SW 1271 (cell line): ENCODE results near the gene FBXL15.
"Not testable (repeated sequence)": the region's sequence is repeated elsewhere in the genome, so short reads cannot be mapped to it uniquely, and the experiment has no call there.

Source experiments
- DNase-seq, 2 experiments: peaks; one replicate each; lab custom pipeline; 2025; lab: John Stamatoyannopoulos, UW

The FBXL15 gene

GRCh38 chr10:102429468-102429867, 8.8 kb downstream of the FBXL15 start:
- DNase-seq: no peak

DNA sequence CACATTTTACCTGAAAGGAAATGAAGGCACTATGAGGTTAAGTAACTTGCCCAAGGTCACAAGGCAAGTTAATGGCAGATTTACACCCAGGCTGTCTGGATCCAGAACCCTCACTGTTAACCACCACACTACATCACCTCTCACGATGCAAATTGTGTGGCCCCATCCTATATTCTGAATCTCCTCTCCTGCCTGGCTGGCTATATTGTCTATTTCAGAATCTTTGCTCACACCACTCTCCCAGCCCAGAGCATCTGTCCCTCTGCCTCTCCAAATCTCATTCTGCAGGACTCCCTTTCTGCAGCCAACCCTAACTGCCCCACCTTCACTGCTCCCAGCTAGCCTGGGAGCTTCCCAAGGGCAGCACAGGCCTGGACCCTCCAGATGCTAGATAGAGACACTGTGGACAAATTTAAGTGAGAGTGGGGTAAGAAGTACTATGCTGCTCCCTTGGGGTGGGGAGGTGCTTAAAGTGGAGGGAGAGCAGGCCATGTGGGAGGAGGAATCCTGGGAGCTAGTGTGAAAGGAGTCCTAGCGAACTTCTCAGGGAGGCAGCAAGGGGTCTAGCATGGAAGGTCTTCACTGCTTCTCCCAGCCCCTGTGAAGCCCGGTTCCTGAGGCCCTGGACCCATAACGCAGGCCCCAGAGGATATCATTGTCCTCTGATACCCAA, 11.0 kb downstream of the FBXL15 start:
- DNase-seq: peak in 1 of 2 experiments; percentile 31

DNA sequence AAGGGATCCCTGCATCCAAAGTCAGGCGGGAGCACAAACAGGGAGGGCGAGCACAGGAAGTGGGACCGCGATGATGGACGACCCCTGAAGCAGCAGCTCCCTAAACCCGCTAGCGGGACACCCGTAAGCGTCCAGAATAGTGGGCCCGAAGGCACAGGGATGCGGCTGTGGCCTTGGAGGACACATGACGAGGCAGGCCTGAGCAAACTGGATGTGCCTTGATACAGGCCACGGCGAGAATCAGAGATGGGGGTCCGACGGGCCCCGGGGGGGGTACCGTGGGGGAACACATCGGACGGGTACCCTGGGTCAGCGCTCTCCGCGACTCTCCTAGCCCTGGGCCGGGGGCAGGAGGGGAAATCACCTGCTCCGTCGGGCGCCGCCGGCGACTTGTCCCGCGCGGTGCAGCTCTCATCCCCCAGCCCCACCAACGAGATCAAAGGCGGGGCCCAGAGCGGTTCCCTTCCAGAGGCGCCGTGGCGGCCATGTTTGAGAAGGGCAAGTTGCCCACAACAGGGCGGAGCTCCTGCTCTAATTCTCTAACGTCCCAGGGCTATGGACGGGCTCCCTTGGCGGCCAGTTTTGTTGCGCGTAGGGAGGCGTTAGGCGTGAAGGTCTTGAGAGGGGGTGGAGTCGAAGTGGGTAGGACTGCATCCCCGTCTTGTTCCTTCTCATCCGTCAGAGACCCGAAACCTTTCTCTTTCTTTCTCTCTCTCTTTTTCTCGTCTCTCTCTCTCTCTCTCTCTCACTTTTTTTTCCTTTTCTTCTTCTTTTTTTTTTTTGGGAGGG, 11.7 kb downstream of the FBXL15 start, which contains the start of gene CUEDC2:
Gene CUEDC2 (minus strand): TSS at position 413 of the 789 bp plus-strand sequence. CDS start 7,386 bp downstream, outside the sequence.
- DNase-seq: peak; percentile 87 to 94

- DNase-seq: no peak
Observed at GRCh38 chr10:102433619-102434046, 13.0 kb downstream of the FBXL15 start.

- no peak for DNase-seq
Observed at GRCh38 chr10:102434394-102435132, 13.9 kb downstream of the FBXL15 start.

DNA sequence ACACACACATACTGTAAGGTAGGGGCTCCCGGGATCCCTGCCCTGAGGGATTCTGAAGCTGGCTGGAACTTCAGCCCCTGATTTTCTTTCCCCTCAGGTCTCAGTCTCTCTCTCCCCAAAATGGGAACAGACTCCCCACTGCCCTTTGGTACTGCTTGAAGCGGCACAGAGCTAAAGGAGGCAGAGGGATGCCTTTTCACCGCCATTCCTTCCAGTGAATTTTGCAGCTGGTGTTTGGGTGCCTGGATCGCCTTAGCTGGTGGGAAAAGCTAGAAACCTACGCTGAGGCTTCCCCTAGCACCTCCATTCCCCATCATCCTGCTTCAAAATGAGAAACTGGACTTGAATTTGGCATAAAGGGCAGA, 14.5 kb downstream of the FBXL15 start:
- no peak for DNase-seq

- DNase-seq: no peak
Observed at GRCh38 chr10:102435529-102436233, 15.0 kb downstream of the FBXL15 start.

- no peak for DNase-seq
Observed at GRCh38 chr10:102436312-102436711, 15.7 kb downstream of the FBXL15 start.

DNA sequence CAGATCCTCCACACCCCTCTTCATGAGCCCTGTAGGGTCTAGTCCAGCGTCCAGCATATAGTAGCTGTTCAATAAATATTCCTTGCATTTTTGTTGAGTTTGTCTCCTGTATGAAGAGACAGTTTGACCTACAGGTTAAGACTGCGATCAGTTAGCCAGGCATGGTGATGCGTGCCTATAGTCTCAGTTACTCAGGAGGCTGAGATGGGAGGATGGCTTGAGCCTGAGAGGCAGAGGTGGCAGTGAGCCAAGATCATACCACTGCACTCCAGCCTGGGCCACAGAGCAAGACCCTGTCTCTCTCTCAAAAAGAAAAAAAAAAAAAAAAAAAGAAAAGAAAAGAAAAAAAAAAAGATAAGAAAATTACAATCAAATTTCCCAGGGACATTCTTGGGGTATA, 16.9 kb downstream of the FBXL15 start:
- no peak for DNase-seq

- no peak for DNase-seq
Observed at GRCh38 chr10:102438374-102438773, 17.7 kb downstream of the FBXL15 start.

GRCh38 chr10:102444851-102445250, 24.2 kb downstream of the FBXL15 start:
- no peak for DNase-seq

- peak; percentile 32 to 67 for DNase-seq
Observed at GRCh38 chr10:102449321-102450123, 28.9 kb downstream of the FBXL15 start.

DNA sequence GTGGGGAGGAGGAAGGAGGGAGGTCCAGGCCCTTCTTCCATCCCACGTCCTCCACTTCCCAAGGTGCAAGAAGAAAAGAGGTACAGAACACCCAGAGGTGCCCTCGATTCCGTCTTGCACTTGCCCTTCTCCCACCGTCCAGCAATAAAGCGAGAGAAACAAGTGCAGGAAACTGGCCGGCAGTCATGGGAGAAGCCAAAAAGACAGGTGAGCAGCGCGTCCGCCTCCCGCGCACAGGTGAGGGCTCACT, 29.4 kb downstream of the FBXL15 start:
- DNase-seq: no peak

GRCh38 chr10:102450374-102451104, 29.9 kb downstream of the FBXL15 start:
- DNase-seq: peak; percentile 17 to 52

DNA sequence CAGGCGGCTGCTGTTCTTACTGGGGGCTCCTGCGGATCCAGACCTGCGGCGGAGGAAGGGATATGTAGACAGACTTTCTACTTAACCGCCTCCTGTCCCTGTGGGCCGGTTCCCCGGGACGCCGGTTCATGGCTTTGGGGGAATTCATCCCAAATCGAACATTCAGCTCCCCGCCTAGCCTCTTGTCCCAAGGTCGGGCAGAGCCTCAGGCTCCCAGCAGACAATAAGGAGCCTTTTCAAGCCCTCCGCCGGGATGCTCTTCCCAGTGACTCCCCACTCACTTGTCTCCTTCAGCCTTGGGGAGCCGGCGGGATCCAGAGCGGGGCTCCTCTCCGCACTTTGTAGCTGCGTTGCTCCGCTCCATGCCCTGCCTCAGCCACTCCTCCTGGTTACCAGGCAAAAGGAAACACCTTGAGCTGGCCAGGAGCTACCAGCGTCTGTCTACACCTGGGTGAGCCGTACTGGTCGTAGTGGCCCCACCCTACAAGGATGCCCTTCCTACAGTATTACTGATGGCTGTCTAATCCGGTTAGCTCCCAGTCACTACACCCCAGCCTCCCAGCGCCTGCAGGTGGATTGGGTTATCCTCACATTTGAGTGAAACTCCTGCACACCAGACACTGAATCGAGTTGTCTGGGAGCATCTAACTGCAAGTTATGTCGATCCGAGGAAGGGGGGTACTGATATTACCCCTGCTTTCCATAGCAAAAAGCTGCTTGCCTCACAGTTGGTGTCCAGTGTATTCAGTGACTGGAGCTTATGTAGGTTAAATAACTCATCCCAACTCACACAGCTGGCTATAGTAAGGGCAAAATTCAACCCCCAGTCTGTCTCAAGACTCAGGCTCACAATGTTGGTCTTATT, 30.7 kb downstream of the FBXL15 start, which contains the start of gene C10orf95:
Gene C10orf95 (minus strand): TSS at position 439 of the 865 bp plus-strand sequence. CDS start 450 bp downstream, outside the sequence.
- DNase-seq: no peak

DNA sequence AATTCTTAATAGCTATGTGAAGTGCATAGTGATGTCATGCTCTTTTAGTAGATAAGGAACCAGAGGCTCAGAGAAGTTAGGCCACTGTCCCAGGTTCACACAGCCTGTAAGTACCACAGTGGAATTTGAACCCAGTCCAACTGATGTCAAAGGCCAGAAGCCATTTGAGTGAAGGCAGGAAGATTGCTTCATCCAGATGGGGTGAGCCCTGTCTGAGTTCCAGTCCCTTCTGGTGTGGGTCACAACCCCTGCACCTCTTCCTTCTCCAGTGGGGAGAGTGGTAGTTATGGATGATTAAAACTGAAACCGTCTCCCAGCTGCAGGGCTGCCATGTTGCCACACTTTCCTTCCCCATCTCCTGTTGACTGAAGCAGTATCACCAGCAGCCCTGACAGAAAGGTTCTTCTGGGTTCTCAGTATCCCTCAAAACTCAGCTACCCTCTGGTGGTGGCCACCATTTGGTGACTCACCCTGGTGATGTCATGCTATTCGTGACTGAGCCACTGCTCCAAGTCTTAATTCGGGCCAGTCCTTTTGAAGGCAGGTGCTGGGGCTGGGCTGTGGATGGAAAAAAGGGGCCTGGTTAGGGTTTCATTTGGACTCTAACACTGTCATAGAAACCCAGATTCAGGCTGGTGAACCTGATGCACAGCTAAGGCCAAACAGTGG, 32.2 kb downstream of the FBXL15 start:
- peak in 1 of 2 experiments; percentile 18 for DNase-seq

DNA sequence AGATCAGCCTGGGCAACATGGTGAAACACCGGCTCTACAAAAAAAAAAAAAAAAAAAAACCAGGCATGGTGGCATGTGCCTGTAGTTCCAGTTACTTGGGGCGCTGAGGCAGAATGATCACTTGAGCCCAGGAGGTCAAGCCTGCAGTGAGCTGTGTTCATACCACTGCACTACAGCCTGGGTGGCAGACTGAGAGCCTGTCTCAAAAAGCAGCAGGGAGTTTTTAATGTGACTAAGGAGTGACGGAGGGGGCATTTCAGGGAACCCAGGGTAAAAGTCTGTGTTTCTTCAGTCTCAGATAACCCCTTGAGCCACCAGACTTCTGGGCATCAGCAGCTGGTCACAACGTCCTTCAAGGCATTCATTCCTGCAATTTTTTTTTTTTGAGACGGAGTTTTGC, 32.9 kb downstream of the FBXL15 start:
- no peak for DNase-seq

GRCh38 chr10:102454662-102455487, 34.2 kb downstream of the FBXL15 start:
- not testable (repeated sequence) for DNase-seq
